GF-D8 (cell line): Measurements from ENCODE around the gene TAF1C.

Experiments used
- DNase-seq: peaks from one replicate; lab custom pipeline; 2025; lab: John Stamatoyannopoulos, UW

The TAF1C gene

GRCh38 chr16:84159800-84160199, 27.1 kb downstream of the TAF1C start:
- DNase-seq, result no peak

GRCh38 chr16:84159007-84159406, 27.9 kb downstream of the TAF1C start:
- DNase-seq, result no peak

GRCh38 chr16:84156342-84156784, 30.5 kb downstream of the TAF1C start:
- no peak for DNase-seq

- DNase-seq, result no peak
Observed at GRCh38 chr16:84155771-84156170, 31.1 kb downstream of the TAF1C start.

- DNase-seq, result no peak
Observed at GRCh38 chr16:84155226-84155625, 31.6 kb downstream of the TAF1C start.

GRCh38 chr16:84153660-84154214, 33.1 kb downstream of the TAF1C start:
- DNase-seq, result no peak

GRCh38 chr16:84150926-84151325, 35.9 kb downstream of the TAF1C start:
- DNase-seq, result no peak

GRCh38 chr16:84144859-84145639, 41.8 kb downstream of the TAF1C start, which contains the start of the genes DNAAF1 and HSDL1:
Gene DNAAF1 (plus strand): TSS chr16:84145308. CDS start chr16:84145441, 133 bp downstream.
Gene HSDL1 (minus strand): TSS chr16:84145177. CDS start chr16:84131321, 13,856 bp downstream.
- DNase-seq, result peak; percentile 43

- no peak for DNase-seq
Observed at GRCh38 chr16:84144209-84144858, 42.5 kb downstream of the TAF1C start.

- DNase-seq, result no peak
Observed at GRCh38 chr16:84143784-84144199, 43.1 kb downstream of the TAF1C start.

GRCh38 chr16:84143081-84143480, 43.8 kb downstream of the TAF1C start:
- DNase-seq, result no peak

- no peak for DNase-seq
Observed at GRCh38 chr16:84141143-84141670, 45.6 kb downstream of the TAF1C start.

- no peak for DNase-seq
Observed at GRCh38 chr16:84139628-84140258, 47.1 kb downstream of the TAF1C start.

GRCh38 chr16:84138824-84139627, 47.8 kb downstream of the TAF1C start:
- peak; percentile 28 for DNase-seq

- no peak for DNase-seq
Observed at GRCh38 chr16:84138500-84138823, 48.4 kb downstream of the TAF1C start.

- DNase-seq, result no peak
Observed at GRCh38 chr16:84137769-84138357, 49.0 kb downstream of the TAF1C start.

GRCh38 chr16:84137287-84137686, 49.6 kb downstream of the TAF1C start:
- no peak for DNase-seq

- DNase-seq, result no peak
Observed at GRCh38 chr16:84136331-84137125, 50.3 kb downstream of the TAF1C start.

GRCh38 chr16:84132527-84133285, 54.2 kb downstream of the TAF1C start:
- no peak for DNase-seq
